Measurements from ENCODE around the gene PLEKHA8.

DNA sequence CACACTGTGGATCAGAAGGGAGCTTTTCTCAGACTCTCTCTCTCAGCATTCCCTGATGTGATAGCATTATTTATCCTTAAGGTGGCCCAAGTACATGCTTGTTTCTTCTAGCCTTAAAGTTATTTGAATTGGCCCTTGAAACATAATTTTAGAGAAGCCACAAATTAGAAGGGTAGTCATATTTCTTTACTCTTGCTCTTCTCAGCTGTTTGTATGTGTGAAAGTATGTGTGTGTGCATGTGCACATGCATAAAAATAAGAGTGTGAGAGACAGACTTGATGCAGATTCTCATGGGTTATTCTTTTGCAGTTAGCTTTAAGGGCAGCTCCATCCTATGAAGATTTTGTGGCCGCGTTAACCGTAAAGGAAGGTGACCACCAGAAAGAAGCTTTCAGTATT lies 50.1 kb downstream of the PLEKHA8 start:
- TF ChIP-seq, protein P1, sequence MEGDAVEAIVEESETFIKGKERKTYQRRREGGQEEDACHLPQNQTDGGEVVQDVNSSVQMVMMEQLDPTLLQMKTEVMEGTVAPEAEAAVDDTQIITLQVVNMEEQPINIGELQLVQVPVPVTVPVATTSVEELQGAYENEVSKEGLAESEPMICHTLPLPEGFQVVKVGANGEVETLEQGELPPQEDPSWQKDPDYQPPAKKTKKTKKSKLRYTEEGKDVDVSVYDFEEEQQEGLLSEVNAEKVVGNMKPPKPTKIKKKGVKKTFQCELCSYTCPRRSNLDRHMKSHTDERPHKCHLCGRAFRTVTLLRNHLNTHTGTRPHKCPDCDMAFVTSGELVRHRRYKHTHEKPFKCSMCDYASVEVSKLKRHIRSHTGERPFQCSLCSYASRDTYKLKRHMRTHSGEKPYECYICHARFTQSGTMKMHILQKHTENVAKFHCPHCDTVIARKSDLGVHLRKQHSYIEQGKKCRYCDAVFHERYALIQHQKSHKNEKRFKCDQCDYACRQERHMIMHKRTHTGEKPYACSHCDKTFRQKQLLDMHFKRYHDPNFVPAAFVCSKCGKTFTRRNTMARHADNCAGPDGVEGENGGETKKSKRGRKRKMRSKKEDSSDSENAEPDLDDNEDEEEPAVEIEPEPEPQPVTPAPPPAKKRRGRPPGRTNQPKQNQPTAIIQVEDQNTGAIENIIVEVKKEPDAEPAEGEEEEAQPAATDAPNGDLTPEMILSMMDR (IDR thresholded peaks at IDR 0.05), result no peak
- no peak for TF ChIP-seq POLR2A (IDR thresholded peaks at IDR 0.05)
